Measurements from ENCODE around the gene TERT. TPM values are rescaled to one million over a fixed set of nuclear protein-coding genes. Genes with fewer than 3 reads are reported as not detected.

TERT gene
- total RNA-seq, 1 donor from 2014 or later = not detected

GRCh38 chr5:1312993-1313833 lies 18.3 kb upstream of the TERT start:
- peak; percentile 88 for DNase-seq (ENCODE audit: low spot score)
- H3K27ac Mint-ChIP-seq (ENCODE audit: unreplicated experiment) = no peak overlapping the region

GRCh38 chr5:1312206-1312605 lies 17.3 kb upstream of the TERT start:
- H3K4me1 Mint-ChIP-seq (ENCODE audit: low read depth) = no peaks in the 10 kb centered on the region
- peaks cover 11% of the 10 kb centered on the region for H3K27me3 Mint-ChIP-seq (ENCODE audit: low read depth)
- no peak overlapping the region for H3K4me3 Mint-ChIP-seq (ENCODE audit: unreplicated experiment)
- DNase-seq (ENCODE audit: low spot score) = peak; percentile 75
- peaks cover 12% of the 10 kb centered on the region for H3K9me3 Mint-ChIP-seq (ENCODE audit: low read depth)
- H3K27ac Mint-ChIP-seq (ENCODE audit: unreplicated experiment) = no peak overlapping the region
- H3K36me3 Mint-ChIP-seq (ENCODE audit: low read depth) = peaks cover 5% of the 10 kb centered on the region
- no peak for TF ChIP-seq CTCF (IDR thresholded peaks at IDR 0.05)

More at GRCh38 chr5:1312993-1313833, 18.3 kb upstream of the TERT start:
- Mint-ChIP-seq H3K36me3 (ENCODE audit: low read depth) (peaks cover 11% of the 10 kb centered on the region), H3K4me1 (ENCODE audit: low read depth) (no peaks in the 10 kb centered on the region), H3K4me3 (ENCODE audit: unreplicated experiment) (no peak overlapping the region), H3K27me3 (ENCODE audit: low read depth) (peaks cover 11% of the 10 kb centered on the region), H3K9me3 (ENCODE audit: low read depth) (peaks cover 12% of the 10 kb centered on the region)
- no peak for TF ChIP-seq CTCF (IDR thresholded peaks at IDR 0.05)

GRCh38 chr5:1311439-1312055 lies 16.7 kb upstream of the TERT start:
- DNase-seq (ENCODE audit: low spot score) = peak; percentile 83
- Mint-ChIP-seq H3K9me3 (ENCODE audit: low read depth) (peaks cover 12% of the 10 kb centered on the region), H3K27ac (ENCODE audit: unreplicated experiment) (no peak overlapping the region), H3K36me3 (ENCODE audit: low read depth) (peaks cover 3% of the 10 kb centered on the region), H3K4me3 (ENCODE audit: unreplicated experiment) (no peak overlapping the region), H3K4me1 (ENCODE audit: low read depth) (no peaks in the 10 kb centered on the region), H3K27me3 (ENCODE audit: low read depth) (peaks cover 13% of the 10 kb centered on the region)
- TF ChIP-seq CTCF (IDR thresholded peaks at IDR 0.05) = no peak

GRCh38 chr5:1310118-1310517 lies 15.2 kb upstream of the TERT start:
- peaks cover 12% of the 10 kb centered on the region for H3K9me3 Mint-ChIP-seq (ENCODE audit: low read depth)
- peak; percentile 21 for DNase-seq (ENCODE audit: low spot score)
- no peaks in the 10 kb centered on the region for H3K4me1 Mint-ChIP-seq (ENCODE audit: low read depth)
- peaks cover 4% of the 10 kb centered on the region for H3K36me3 Mint-ChIP-seq (ENCODE audit: low read depth)
- no peak overlapping the region for H3K27ac Mint-ChIP-seq (ENCODE audit: unreplicated experiment)
- H3K4me3 Mint-ChIP-seq (ENCODE audit: unreplicated experiment) = no peak overlapping the region
- peaks cover 18% of the 10 kb centered on the region for H3K27me3 Mint-ChIP-seq (ENCODE audit: low read depth)
- TF ChIP-seq CTCF (IDR thresholded peaks at IDR 0.05) = no peak

- peaks cover 7% of the 10 kb centered on the region for H3K36me3 Mint-ChIP-seq (ENCODE audit: low read depth)
- no peak for TF ChIP-seq CTCF (IDR thresholded peaks at IDR 0.05)
- H3K4me1 Mint-ChIP-seq (ENCODE audit: low read depth) = no peaks in the 10 kb centered on the region
- peaks cover 56% of the 10 kb centered on the region for H3K27me3 Mint-ChIP-seq (ENCODE audit: low read depth)
- peaks cover 12% of the 10 kb centered on the region for H3K9me3 Mint-ChIP-seq (ENCODE audit: low read depth)
- no peak overlapping the region for H3K27ac Mint-ChIP-seq (ENCODE audit: unreplicated experiment)
- H3K4me3 Mint-ChIP-seq (ENCODE audit: unreplicated experiment) = no peak overlapping the region
- DNase-seq (ENCODE audit: low spot score) = no peak
Observed at GRCh38 chr5:1304033-1304432, 9.2 kb upstream of the TERT start.
